HepG2 (cell line): ENCODE measurements around the gene TMEM62. TPM values are rescaled to one million over a fixed set of nuclear protein-coding genes. Genes with fewer than 3 reads are reported as not detected.
"Not testable (repeated sequence)": the region's sequence is repeated elsewhere in the genome, so short reads cannot be mapped to it uniquely, and the experiment has no call there.

Source experiments
- ATAC-seq: fragments of 200-7000 bp; cut with Tn5 transposase; 3 replicates; pipeline ENCODE4 v1.9.1; 2020; ENCODE audit warnings: mild to moderate bottlenecking, moderate library complexity
- BruUV-seq: library from RNA; stranded (reverse); fragments of 400-500 nt; replicated peaks from 2 replicates; lab custom pipeline; 2021; lab: Mats Ljungman, UMichigan
- CTCF ChIA-PET: fragments of 300-600 bp; formaldehyde crosslinking; extraction: SDS; loops from one replicate; lab custom pipeline; 2021; ENCODE audit warnings: low total read pairs, inconsistent platforms, low intra/inter-chr PET ratio; lab: Yijun Ruan, JAX
- POLR2A ChIA-PET: fragments of 350-600 bp; sonication (Branson Sonifier 250); formaldehyde crosslinking; loops from one replicate; lab custom pipeline; 2020; ENCODE audit warnings: antibody characterized with exemption, inconsistent platforms; lab: Yijun Ruan, JAX
- DNase-seq: peaks from one replicate; pipeline ENCODE4 v3.0.0-alpha.2; 2015; ENCODE audit warnings: low spot score
- FAIRE-seq: peaks from 3 replicates; lab custom pipeline; 2011; peaks lifted over from hg19 to GRCh38; lab: Jason Lieb, UNC
- H2AFZ ChIP-seq: one replicate; pipeline ENCODE4 v1.6.1; 2011; ENCODE audit warnings: low read length, inconsistent platforms
- H3K27ac ChIP-seq: fragments of 300-600 bp; 3 replicates; pipeline ENCODE4 v1.8.0; 2011; ENCODE audit warnings: mixed run types, mild to moderate bottlenecking, mixed read lengths, low read length, inconsistent platforms; ENCODE audit not compliant: insufficient read depth; ENCODE audit errors: extremely low read length
- H3K27me3 ChIP-seq, 2 experiments: fragments of 200-600 bp in 1 of 2; 2 replicates in 1 of 2; 3 replicates in 1 of 2; pipeline versions ENCODE4 v1.6.0 to v1.8.0; 2011; ENCODE audit warnings: low read length in 2 of 2, mild to moderate bottlenecking in 2 of 2, moderate library complexity in 2 of 2, inconsistent platforms in 1 of 2; ENCODE audit not compliant: insufficient read depth in 2 of 2, control insufficient read depth in 1 of 2
- H3K36me3 ChIP-seq, 2 experiments: fragments of 200-600 bp in 1 of 2; replicated peaks in 1 of 2; 2 replicates in 1 of 2; 3 replicates in 1 of 2; pipeline versions ENCODE4 v1.5.1 to v1.8.0; 2011; ENCODE audit warnings: low read length in 2 of 2, inconsistent platforms in 1 of 2; ENCODE audit not compliant: insufficient read depth in 2 of 2, control insufficient read depth in 1 of 2
- H3K4me1 ChIP-seq: 2 replicates; pipeline ENCODE4 v1.5.1; 2012; ENCODE audit warnings: low read length, inconsistent platforms; ENCODE audit not compliant: insufficient read depth
- H3K4me2 ChIP-seq: 2 replicates; pipeline ENCODE4 v1.6.0; 2011; ENCODE audit warnings: low read depth, low read length, inconsistent platforms
- H3K4me3 ChIP-seq, 3 experiments: fragments of 200-600 bp in 1 of 3; sonication (generic), shearing (Covaris generic) in 1 of 3; replicated peaks in 1 of 3; 2 replicates each; pipeline ENCODE4 v1.5.1; 2011 to 2016; ENCODE audit warnings: low read length in 3 of 3, inconsistent platforms in 2 of 3, low read depth in 2 of 3, mild to moderate bottlenecking in 2 of 3, control low read depth in 1 of 3, mixed read lengths in 1 of 3; ENCODE audit not compliant: insufficient read depth in 1 of 3
- H3K79me2 ChIP-seq: one replicate; pipeline ENCODE4 v1.6.1; 2011; ENCODE audit warnings: low read length, inconsistent platforms; ENCODE audit not compliant: insufficient read depth
- H3K9ac ChIP-seq: 2 replicates; pipeline ENCODE4 v1.6.0; 2011; ENCODE audit warnings: mild to moderate bottlenecking, low read depth, low read length, inconsistent platforms; ENCODE audit not compliant: insufficient read depth
- H3K9me3 ChIP-seq: 2 replicates; pipeline ENCODE4 v1.5.1; 2012; ENCODE audit warnings: mild to moderate bottlenecking, low read length
- H4K20me1 ChIP-seq: 2 replicates; pipeline ENCODE4 v1.6.0; 2011; ENCODE audit warnings: inconsistent platforms, mild to moderate bottlenecking, low read length, moderate library complexity; ENCODE audit not compliant: insufficient read depth
- ARID5B ChIP-seq: IDR thresholded peaks from 2 replicates; pipeline ENCODE4 v1.4.0; 2020; ENCODE audit warnings: mild to moderate bottlenecking, missing genetic modification reagents
- FOXA1 ChIP-seq, 2 experiments: fragments of 450-650 bp in 1 of 2; sonication (generic) in 1 of 2; formaldehyde crosslinking in 1 of 2; IDR thresholded peaks; 2 replicates each; pipeline versions ENCODE4 v1.4.0 to v1.6.1; 2016 to 2020; ENCODE audit warnings: missing genetic modification reagents in 1 of 2
- HOXA3 ChIP-seq: sonication (generic); formaldehyde crosslinking; IDR thresholded peaks from 2 replicates; pipeline ENCODE4 v1.5.0; 2020; ENCODE audit warnings: missing genetic modification reagents
- ZBTB33 ChIP-seq: sonication (generic); formaldehyde crosslinking; IDR thresholded peaks from 2 replicates; pipeline ENCODE4 v1.4.0; 2020; ENCODE audit warnings: missing genetic modification reagents
- ZGPAT ChIP-seq: IDR thresholded peaks from 2 replicates; pipeline ENCODE4 v1.6.1; 2016; ENCODE audit warnings: mild to moderate bottlenecking
- WGBS: methylation state at CpG from one replicate; pipeline ENCODE4 v1.1.6; 2017; ENCODE audit warnings: low lambda C conversion rate; 5-methylcytosine and 5-hydroxymethylcytosine counted together
- in situ Hi-C: cut with HindIII; loops from 2 replicates; pipeline ENCODE4 v1.10.0; 2017; ENCODE audit warnings: low pct_unique_long_range_greater_than_20kb; ENCODE audit not compliant: extremely low pct_ligation_motif_present
- intact Hi-C: fragments of 100-400 bp; cut with micrococcal nuclease; formaldehyde crosslinking; loops from one replicate; pipeline ENCODE4 v1.10.0; 2022; ENCODE audit not compliant: unreplicated experiment
- polyA plus RNA-seq, 8 experiments: library from polyadenylated mRNA; depleted of rRNA in 3 of 8; stranded (reverse) in 7 of 8; unstranded in 1 of 8; fragments of >200 nt; fragmentation: Illumina TruSeq in 4 of 8; extraction: Trizol in 4 of 8; gene quantifications; 2 replicates each; pipeline versions ENCODE4 v1.2.1 to v1.2.3, GENCODE V29; 2011 to 2016; ENCODE audit warnings: low read depth in 4 of 8, missing spikeins in 1 of 8, mixed read lengths in 1 of 8; ENCODE audit not compliant: insufficient read depth in 1 of 8
- total RNA-seq, 5 experiments: library from RNA; depleted of rRNA; stranded (reverse); fragments of >200 nt; fragmentation: Illumina TruSeq; extraction: Trizol; gene quantifications; 2 replicates each; pipeline ENCODE4 v1.2.3, GENCODE V29; 2016; ENCODE audit warnings: low read depth in 1 of 5

Gene TMEM62
- total and polyA plus RNA-seq, 2 of the 13 experiments (the other 11 are each of a cell fraction or from before 2014, with no cell fraction given), result 14.2 to 20.9 TPM

GRCh38 chr15:43175656-43176309 lies 42.4 kb downstream of the TMEM62 start (continued):
- TF ChIP-seq ARID5B (CRISPR knock-in tag) (peak; percentile 37; the same call in 1 of the 2 replicates), FOXA1 (CRISPR knock-in tag; IDR thresholded peaks at IDR 0.05) (peak; percentile 52; the same call in 1 of the 2 replicates), ZGPAT (peak; percentile 34; the same call in 1 of the 2 replicates), ZBTB33 (CRISPR knock-in tag) (peak; percentile 61), HOXA3 (CRISPR knock-in tag) (peak; percentile 44; the same call in 1 of the 2 replicates)
- TF ChIP-seq FOXA1 (IDR thresholded peaks at IDR 0.05), result not testable (repeated sequence)

GRCh38 chr15:43177147-43177546 lies 43.8 kb downstream of the TMEM62 start:
- H2AFZ ChIP-seq, H3K4me2 ChIP-seq, H4K20me1 ChIP-seq, ATAC-seq, H3K9me3 ChIP-seq, H3K4me3 ChIP-seq, H3K27me3 ChIP-seq, FAIRE-seq, H3K9ac ChIP-seq, DNase-seq, intact Hi-C loops, in situ Hi-C loops, CTCF ChIA-PET, H3K79me2 ChIP-seq, H3K4me1 ChIP-seq, H3K27ac ChIP-seq, BruUV-seq, POLR2A ChIA-PET: not testable (repeated sequence)
- H3K36me3 ChIP-seq, result peaks cover 0 to 32% of the 10 kb centered on the region in 2 experiments; a peak in 2 of 5 replicates
- 96% methylated on average over 2 of the region's 2 CpGs for WGBS
